ENCODE results near the gene POMT1.
A peak's percentile ranks its signal among the peaks of the same experiment; 100 is the strongest.
"Not testable (repeated sequence)": the region's sequence is repeated elsewhere in the genome, so short reads cannot be mapped to it uniquely, and the experiment has no call there.

POMT1 gene

GRCh38 chr9:131502781-131503625, at the start of gene POMT1:
Gene POMT1 (plus strand): TSS chr9:131502918. CDS start chr9:131504219, 1,301 bp downstream.
- Mint-ChIP-seq H3K9me3 (no peaks in the 10 kb centered on the region), H3K4me1 (ENCODE audit: low read depth) (peaks cover 36% of the 10 kb centered on the region), H3K4me3 (peak within 1 kb of the TSS; percentile 95), H3K27me3 (ENCODE audit: low read depth) (no peaks in the 10 kb centered on the region), H3K27ac (peak within 1 kb of the TSS; percentile 85), H3K36me3 (ENCODE audit: low read depth) (peaks cover 27% of the 10 kb centered on the region)

GRCh38 chr9:131454028-131454427, 48.7 kb upstream of the POMT1 start:
- Mint-ChIP-seq H3K4me3 (no peak overlapping the region), H3K36me3 (ENCODE audit: low read depth) (peaks cover 53% of the 10 kb centered on the region), H3K4me1 (ENCODE audit: low read depth) (peaks cover 5% of the 10 kb centered on the region), H3K9me3 (no peaks in the 10 kb centered on the region), H3K27me3 (ENCODE audit: low read depth) (no peaks in the 10 kb centered on the region), H3K27ac (no peak overlapping the region)

GRCh38 chr9:131455655-131456054, 47.1 kb upstream of the POMT1 start:
- H3K4me1 Mint-ChIP-seq (ENCODE audit: low read depth); H3K27me3 Mint-ChIP-seq (ENCODE audit: low read depth); H3K9me3 Mint-ChIP-seq; H3K27ac Mint-ChIP-seq; H3K4me3 Mint-ChIP-seq: not testable (repeated sequence)
- peaks cover 51% of the 10 kb centered on the region for H3K36me3 Mint-ChIP-seq (ENCODE audit: low read depth)

- Mint-ChIP-seq H3K9me3 (no peaks in the 10 kb centered on the region), H3K4me3 (no peak overlapping the region), H3K27me3 (ENCODE audit: low read depth) (no peaks in the 10 kb centered on the region), H3K36me3 (ENCODE audit: low read depth) (peaks cover 43% of the 10 kb centered on the region), H3K27ac (no peak overlapping the region), H3K4me1 (ENCODE audit: low read depth) (peaks cover 8% of the 10 kb centered on the region)
Observed at GRCh38 chr9:131457746-131458145, 45.0 kb upstream of the POMT1 start.

- Mint-ChIP-seq H3K27me3 (ENCODE audit: low read depth) (no peaks in the 10 kb centered on the region), H3K4me1 (ENCODE audit: low read depth) (peaks cover 6% of the 10 kb centered on the region), H3K9me3 (no peaks in the 10 kb centered on the region), H3K27ac (no peak overlapping the region), H3K4me3 (no peak overlapping the region), H3K36me3 (ENCODE audit: low read depth) (peaks cover 39% of the 10 kb centered on the region)
Observed at GRCh38 chr9:131459056-131459455, 43.7 kb upstream of the POMT1 start.

GRCh38 chr9:131461166-131461565, 41.6 kb upstream of the POMT1 start:
- H3K27me3 Mint-ChIP-seq (ENCODE audit: low read depth), result no peaks in the 10 kb centered on the region
- H3K36me3 Mint-ChIP-seq (ENCODE audit: low read depth), result peaks cover 42% of the 10 kb centered on the region
- peak overlapping the region; percentile 59 for H3K27ac Mint-ChIP-seq
- H3K9me3 Mint-ChIP-seq, result no peaks in the 10 kb centered on the region
- H3K4me3 Mint-ChIP-seq, result peak overlapping the region; percentile 10
- H3K4me1 Mint-ChIP-seq (ENCODE audit: low read depth), result peaks cover 8% of the 10 kb centered on the region

GRCh38 chr9:131464354-131465000, 38.2 kb upstream of the POMT1 start:
- no peaks in the 10 kb centered on the region for H3K9me3 Mint-ChIP-seq
- H3K4me3 Mint-ChIP-seq, result no peak overlapping the region
- peaks cover 39% of the 10 kb centered on the region for H3K36me3 Mint-ChIP-seq (ENCODE audit: low read depth)
- no peak overlapping the region for H3K27ac Mint-ChIP-seq
- H3K4me1 Mint-ChIP-seq (ENCODE audit: low read depth), result peaks cover 9% of the 10 kb centered on the region
- no peaks in the 10 kb centered on the region for H3K27me3 Mint-ChIP-seq (ENCODE audit: low read depth)

GRCh38 chr9:131465401-131465800, 37.3 kb upstream of the POMT1 start:
- Mint-ChIP-seq H3K36me3 (ENCODE audit: low read depth) (peaks cover 43% of the 10 kb centered on the region), H3K9me3 (no peaks in the 10 kb centered on the region), H3K27ac (no peak overlapping the region), H3K4me3 (no peak overlapping the region), H3K27me3 (ENCODE audit: low read depth) (no peaks in the 10 kb centered on the region), H3K4me1 (ENCODE audit: low read depth) (peaks cover 9% of the 10 kb centered on the region)

GRCh38 chr9:131467214-131467935, 35.3 kb upstream of the POMT1 start:
- Mint-ChIP-seq H3K36me3 (ENCODE audit: low read depth) (peaks cover 41% of the 10 kb centered on the region), H3K9me3 (no peaks in the 10 kb centered on the region), H3K27ac (no peak overlapping the region)

GRCh38 chr9:131468031-131468430, 34.7 kb upstream of the POMT1 start:
- Mint-ChIP-seq H3K4me1 (ENCODE audit: low read depth) (peaks cover 4% of the 10 kb centered on the region), H3K9me3 (no peaks in the 10 kb centered on the region), H3K27me3 (ENCODE audit: low read depth) (no peaks in the 10 kb centered on the region), H3K4me3 (no peak overlapping the region), H3K27ac (no peak overlapping the region), H3K36me3 (ENCODE audit: low read depth) (peaks cover 45% of the 10 kb centered on the region)

More at GRCh38 chr9:131467214-131467935, 35.3 kb upstream of the POMT1 start:
- Mint-ChIP-seq H3K4me3 (no peak overlapping the region), H3K27me3 (ENCODE audit: low read depth) (no peaks in the 10 kb centered on the region), H3K4me1 (ENCODE audit: low read depth) (peaks cover 3% of the 10 kb centered on the region)

GRCh38 chr9:131469356-131469755, 33.4 kb upstream of the POMT1 start:
- peaks cover 4% of the 10 kb centered on the region for H3K4me1 Mint-ChIP-seq (ENCODE audit: low read depth)
- H3K4me3 Mint-ChIP-seq, result no peak overlapping the region
- H3K27ac Mint-ChIP-seq, result no peak overlapping the region
- H3K9me3 Mint-ChIP-seq, result no peaks in the 10 kb centered on the region
- H3K36me3 Mint-ChIP-seq (ENCODE audit: low read depth), result peaks cover 47% of the 10 kb centered on the region
- H3K27me3 Mint-ChIP-seq (ENCODE audit: low read depth), result no peaks in the 10 kb centered on the region

GRCh38 chr9:131469951-131470350, 32.8 kb upstream of the POMT1 start:
- H3K27me3 Mint-ChIP-seq (ENCODE audit: low read depth), result no peaks in the 10 kb centered on the region
- no peaks in the 10 kb centered on the region for H3K9me3 Mint-ChIP-seq
- no peak overlapping the region for H3K27ac Mint-ChIP-seq
- H3K36me3 Mint-ChIP-seq (ENCODE audit: low read depth), result peaks cover 46% of the 10 kb centered on the region
- peaks cover 4% of the 10 kb centered on the region for H3K4me1 Mint-ChIP-seq (ENCODE audit: low read depth)
- no peak overlapping the region for H3K4me3 Mint-ChIP-seq

GRCh38 chr9:131470581-131470991, 32.1 kb upstream of the POMT1 start:
- Mint-ChIP-seq H3K4me1 (ENCODE audit: low read depth) (peaks cover 3% of the 10 kb centered on the region), H3K27ac (no peak overlapping the region), H3K27me3 (ENCODE audit: low read depth) (no peaks in the 10 kb centered on the region), H3K4me3 (no peak overlapping the region), H3K9me3 (no peaks in the 10 kb centered on the region), H3K36me3 (ENCODE audit: low read depth) (peaks cover 40% of the 10 kb centered on the region)

GRCh38 chr9:131472085-131472484, 30.6 kb upstream of the POMT1 start:
- not testable (repeated sequence) for H3K4me1 Mint-ChIP-seq (ENCODE audit: low read depth); H3K27ac Mint-ChIP-seq; H3K4me3 Mint-ChIP-seq; H3K27me3 Mint-ChIP-seq (ENCODE audit: low read depth); H3K9me3 Mint-ChIP-seq
- peaks cover 34% of the 10 kb centered on the region for H3K36me3 Mint-ChIP-seq (ENCODE audit: low read depth)

Measured in T-helper 1 cell treated with Interleukin-12 subunit alpha and Interleukin-12 subunit beta and Interleukin-4 antibody, amounts not matched to agents 30 μg/mL and 1 μg/mL, for 36 hours (primary cell).